Measurements from ENCODE around the gene SDHA. TPM values are rescaled to one million over a fixed set of nuclear protein-coding genes. Genes with fewer than 3 reads are reported as not detected.

The SDHA gene
- total and polyA plus RNA-seq, 2 of the 13 experiments (the other 11 are each of a cell fraction or from before 2014, with no cell fraction given) = 185 to 240 TPM

DNA sequence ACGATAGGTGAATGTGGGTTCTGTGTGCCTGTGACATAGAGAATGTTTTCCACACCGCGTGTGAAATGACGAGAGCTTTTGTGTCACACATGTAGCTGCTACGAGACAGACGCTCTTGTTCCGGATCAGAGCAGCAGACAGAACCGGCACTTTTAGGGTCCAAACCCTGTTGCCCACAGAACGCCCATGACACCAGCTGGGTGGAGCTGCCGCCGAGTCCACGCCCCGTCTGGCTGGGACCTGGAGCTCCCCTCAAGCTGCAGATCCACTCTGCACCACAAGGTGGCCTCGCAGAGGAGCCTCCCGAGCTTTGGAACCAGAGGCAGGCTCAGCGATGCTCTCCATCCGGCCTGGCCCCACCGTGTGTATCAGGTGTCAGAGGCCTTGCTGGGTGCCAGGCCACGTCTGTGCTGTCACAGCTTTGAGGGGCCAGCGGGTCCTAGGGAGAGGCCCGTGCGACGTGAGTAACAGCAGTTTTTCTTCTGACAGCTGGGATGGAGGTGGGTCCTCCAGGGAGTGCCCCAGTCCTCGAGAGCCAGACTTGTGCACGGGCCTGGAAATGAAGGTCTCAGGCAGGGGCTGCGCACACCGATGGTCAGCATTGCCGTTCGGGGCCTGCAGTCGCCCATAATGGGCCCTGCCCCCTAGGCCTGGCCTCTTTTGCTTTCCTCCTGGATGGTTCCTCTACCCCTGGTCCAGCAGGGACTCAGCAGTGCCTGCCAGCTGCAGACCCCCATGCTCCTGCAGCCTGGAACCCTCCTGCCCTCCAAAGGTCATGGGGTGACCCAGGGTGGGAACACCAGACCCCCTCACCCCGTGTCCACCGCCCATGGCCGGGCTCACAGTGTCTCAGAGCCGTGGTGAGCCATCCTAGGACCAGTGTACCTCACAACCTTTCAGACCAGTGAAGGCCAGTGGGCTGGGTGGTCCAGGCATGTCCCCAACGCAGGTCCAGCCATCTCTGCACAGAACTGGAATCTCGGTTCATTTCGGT, 29.3 kb upstream of the SDHA start (continued):
- TF ChIP-seq HMG20B (CRISPR knock-in tag; conservative IDR thresholded peaks at IDR 0.05) (no peak), ZNF713 (CRISPR knock-in tag; IDR thresholded peaks at IDR 0.05) (no peak), RELA (CRISPR knock-in tag; IDR thresholded peaks at IDR 0.05) (no peak), ZFY (CRISPR knock-in tag; IDR thresholded peaks at IDR 0.05) (peak; percentile 55; the same call in 1 of the 2 replicates), ZNF562 (CRISPR knock-in tag; IDR thresholded peaks at IDR 0.05; ENCODE audit: borderline replicate concordance) (no peak), ZKSCAN5 (CRISPR knock-in tag; IDR thresholded peaks at IDR 0.05) (no peak), ATF5 (CRISPR knock-in tag; IDR thresholded peaks at IDR 0.05; ENCODE audit: low read depth) (no peak), ZMAT5 (CRISPR knock-in tag; IDR thresholded peaks at IDR 0.05; ENCODE audit: borderline replicate concordance, low read depth) (no peak), FOXJ3 (CRISPR knock-in tag; IDR thresholded peaks at IDR 0.05; ENCODE audit: borderline replicate concordance) (no peak), ZNF232 (CRISPR knock-in tag; IDR thresholded peaks at IDR 0.05; ENCODE audit: borderline replicate concordance) (no peak), SOX6 (IDR thresholded peaks at IDR 0.05) (no peak), SOX6 (CRISPR knock-in tag; IDR thresholded peaks at IDR 0.05) (peak; percentile 36; the same call in 1 of the 2 replicates), ZC3H13 (CRISPR knock-in tag; IDR thresholded peaks at IDR 0.05) (peak; percentile 58; the same call in 1 of the 2 replicates), PRMT3 (CRISPR knock-in tag; IDR thresholded peaks at IDR 0.05; ENCODE audit: borderline replicate concordance, low read depth) (no peak), ZNF788 (CRISPR knock-in tag; IDR thresholded peaks at IDR 0.05; ENCODE audit: borderline replicate concordance) (no peak), CBX5 (CRISPR knock-in tag; IDR thresholded peaks at IDR 0.05; ENCODE audit: borderline replicate concordance) (no peak), CBX1 (IDR thresholded peaks at IDR 0.05; ENCODE audit: low read depth) (no peak), ZBTB37 (CRISPR knock-in tag; IDR thresholded peaks at IDR 0.05) (no peak)
- TF ChIP-seq, protein P1, sequence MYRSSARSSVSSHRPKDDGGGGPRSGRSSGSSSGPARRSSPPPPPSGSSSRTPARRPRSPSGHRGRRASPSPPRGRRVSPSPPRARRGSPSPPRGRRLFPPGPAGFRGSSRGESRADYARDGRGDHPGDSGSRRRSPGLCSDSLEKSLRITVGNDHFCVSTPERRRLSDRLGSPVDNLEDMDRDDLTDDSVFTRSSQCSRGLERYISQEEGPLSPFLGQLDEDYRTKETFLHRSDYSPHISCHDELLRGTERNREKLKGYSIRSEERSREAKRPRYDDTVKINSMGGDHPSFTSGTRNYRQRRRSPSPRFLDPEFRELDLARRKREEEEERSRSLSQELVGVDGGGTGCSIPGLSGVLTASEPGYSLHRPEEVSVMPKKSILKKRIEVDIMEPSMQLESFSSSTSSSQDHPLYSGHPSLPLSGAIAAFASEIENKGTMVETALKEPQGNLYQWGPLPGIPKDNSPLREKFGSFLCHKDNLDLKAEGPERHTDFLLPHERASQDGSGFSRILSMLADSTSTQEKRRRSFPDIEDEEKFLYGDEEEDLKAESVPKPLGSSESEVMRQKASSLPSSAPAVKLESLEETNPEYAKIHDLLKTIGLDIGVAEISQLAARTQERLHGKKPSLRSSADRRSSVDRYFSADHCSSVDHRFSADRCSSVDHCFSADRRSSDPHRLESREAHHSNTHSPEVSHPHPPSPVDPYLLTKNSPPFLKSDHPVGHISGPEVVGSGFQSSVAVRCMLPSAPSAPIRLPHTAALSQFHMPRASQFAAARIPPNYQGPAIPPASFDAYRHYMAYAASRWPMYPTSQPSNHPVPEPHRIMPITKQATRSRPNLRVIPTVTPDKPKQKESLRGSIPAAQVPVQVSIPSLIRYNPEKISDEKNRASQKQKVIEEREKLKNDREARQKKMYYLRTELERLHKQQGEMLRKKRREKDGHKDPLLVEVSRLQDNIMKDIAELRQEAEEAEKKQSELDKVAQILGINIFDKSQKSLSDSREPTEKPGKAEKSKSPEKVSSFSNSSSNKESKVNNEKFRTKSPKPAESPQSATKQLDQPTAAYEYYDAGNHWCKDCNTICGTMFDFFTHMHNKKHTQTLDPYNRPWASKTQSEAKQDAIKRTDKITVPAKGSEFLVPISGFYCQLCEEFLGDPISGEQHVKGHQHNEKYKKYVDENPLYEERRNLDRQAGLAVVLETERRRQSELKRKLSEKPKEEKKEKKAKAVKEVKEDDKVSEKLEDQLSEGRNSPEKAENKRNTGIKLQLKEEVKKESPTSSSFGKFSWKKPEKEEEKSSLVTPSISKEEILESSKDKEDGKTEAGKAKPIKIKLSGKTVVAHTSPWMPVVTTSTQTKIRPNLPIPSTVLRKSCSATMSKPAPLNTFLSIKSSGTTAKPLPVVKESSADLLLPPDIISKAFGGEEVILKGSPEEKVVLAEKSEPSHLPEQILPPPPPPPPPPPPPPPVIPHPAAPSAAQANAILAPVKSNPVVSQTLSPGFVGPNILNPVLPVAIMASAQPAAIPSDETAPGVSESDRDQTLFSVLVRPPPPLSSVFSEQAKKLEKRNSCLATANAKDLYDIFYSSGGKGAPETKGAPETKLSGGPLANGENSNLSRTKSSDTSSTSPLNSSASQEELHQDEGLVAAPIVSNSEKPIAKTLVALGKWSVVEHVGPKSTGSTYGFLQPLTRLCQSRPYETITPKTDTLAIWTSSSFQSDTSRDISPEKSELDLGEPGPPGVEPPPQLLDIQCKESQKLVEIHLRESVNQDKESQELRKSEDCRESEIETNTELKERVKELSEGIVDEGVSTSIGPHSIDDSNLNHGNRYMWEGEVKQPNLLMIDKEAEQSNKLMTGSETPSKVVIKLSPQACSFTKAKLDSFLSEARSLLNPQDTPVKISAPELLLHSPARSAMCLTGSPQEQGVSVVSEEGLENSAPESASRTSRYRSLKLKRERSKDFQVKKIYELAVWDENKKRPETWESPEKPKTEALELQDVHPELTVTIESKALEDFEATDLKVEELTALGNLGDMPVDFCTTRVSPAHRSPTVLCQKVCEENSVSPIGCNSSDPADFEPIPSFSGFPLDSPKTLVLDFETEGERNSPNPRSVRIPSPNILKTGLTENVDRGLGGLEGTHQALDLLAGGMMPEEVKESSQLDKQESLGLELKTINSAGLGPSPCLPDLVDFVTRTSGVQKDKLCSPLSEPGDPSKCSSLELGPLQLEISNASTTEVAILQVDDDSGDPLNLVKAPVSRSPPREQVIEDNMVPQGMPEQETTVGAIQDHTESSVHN (CRISPR knock-in tag; IDR thresholded peaks at IDR 0.05) = no peak
